ENCODE data around the gene RNLS.

RNLS gene

DNA sequence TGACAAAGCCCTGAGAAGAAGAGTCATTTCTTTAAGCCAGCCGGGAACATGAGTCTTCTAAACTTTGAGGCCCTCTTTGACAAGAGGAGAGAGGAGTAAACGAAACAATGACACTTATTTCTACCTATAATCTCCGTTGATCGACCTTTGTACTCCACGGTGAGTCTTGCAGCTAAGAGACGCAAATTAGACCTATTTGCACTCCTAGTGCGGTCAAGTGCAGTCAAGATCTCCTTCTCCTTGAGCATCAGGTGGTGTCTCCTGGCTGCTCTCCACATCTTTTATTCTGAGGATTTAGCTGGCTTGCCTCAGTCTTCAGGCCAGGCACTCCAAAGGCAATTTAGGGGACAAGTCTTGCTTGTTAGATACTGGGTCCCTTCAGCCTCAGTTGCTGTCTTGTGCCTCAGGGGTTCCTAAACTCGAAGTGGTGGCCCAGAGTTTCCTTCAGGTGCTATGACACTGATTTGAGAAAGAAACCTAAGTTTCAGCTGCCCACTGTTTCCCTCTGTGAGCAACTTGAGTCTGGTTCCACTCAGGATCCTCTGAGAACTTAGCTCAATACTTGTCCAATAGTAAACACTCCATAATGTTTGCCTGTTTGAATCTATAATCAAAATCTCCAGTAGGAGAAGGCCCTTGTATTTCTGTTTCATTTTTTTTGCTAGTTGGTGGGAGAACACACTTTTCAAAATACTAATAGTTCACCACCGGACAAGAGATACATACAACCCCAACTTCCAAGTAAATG is 312.9 kb downstream of the RNLS start:
- no peak overlapping the region for H3K4me3 ChIP-seq (replicated peaks in 1 of 2; ENCODE audit: low read depth in 2 of 2, low read length in 2 of 2)
- no peak for DNase-seq (ENCODE audit: low read depth in 2 of 2)
- no peak for TF ChIP-seq CTCF (IDR thresholded peaks at IDR 0.05; ENCODE audit: low read depth, low read length)

DNA sequence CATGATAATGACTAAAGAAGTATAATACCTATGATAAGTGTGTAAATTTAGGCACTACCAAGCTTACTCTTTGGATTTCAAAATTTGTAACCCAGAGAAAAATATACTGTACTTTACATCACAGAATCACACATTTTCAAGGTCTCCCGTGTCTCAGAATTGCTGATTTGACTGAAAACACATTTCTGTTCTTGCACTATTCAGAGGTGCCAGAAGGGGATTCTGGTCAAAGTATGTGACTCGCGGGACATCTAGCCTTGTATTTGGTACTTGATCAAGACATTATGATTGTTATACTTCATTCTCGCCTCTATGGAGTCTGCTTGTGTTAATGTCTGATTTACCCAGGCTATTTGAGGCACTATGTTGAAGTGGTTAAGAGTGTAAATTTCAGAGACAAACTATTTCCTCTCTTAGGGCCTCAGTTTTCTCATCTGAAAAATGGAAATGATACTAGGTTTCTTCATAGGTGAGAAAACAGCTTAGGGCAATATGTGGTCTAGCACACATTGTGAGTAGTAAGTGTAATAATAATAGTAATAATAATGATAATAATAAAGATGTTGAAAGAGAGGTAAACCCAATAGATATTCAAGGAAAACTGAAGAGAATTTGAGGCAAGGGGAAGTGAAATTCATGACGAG is 320.4 kb downstream of the RNLS start:
- no peak overlapping the region for H3K4me3 ChIP-seq (replicated peaks in 1 of 2; ENCODE audit: low read depth in 2 of 2, low read length in 2 of 2)
- DNase-seq (ENCODE audit: low read depth in 2 of 2), result no peak
- no peak for TF ChIP-seq CTCF (IDR thresholded peaks at IDR 0.05; ENCODE audit: low read depth, low read length)

DNA sequence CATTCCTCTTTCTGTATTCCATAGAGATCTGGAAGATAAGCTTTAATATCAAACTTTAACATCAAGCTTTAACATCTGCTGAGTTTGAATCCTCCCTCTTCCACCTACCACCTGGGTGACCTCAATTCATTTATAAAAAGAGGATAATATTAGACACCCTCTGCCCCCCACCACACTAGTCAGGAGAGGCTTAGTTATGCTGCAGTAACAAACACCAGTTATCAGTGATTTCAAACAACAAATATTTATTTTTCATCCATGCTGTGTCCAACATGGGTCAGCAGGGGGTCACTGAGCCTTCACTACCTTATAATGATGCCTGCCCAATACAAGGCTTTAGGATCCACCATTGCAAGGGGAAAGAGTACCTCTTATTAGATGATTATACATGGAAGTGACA is 322.0 kb downstream of the RNLS start:
- TF ChIP-seq CTCF (IDR thresholded peaks at IDR 0.05; ENCODE audit: low read depth, low read length), result no peak
- H3K4me3 ChIP-seq (replicated peaks in 1 of 2; ENCODE audit: low read depth in 2 of 2, low read length in 2 of 2), result no peak overlapping the region
- no peak for DNase-seq (ENCODE audit: low read depth in 2 of 2)

DNA sequence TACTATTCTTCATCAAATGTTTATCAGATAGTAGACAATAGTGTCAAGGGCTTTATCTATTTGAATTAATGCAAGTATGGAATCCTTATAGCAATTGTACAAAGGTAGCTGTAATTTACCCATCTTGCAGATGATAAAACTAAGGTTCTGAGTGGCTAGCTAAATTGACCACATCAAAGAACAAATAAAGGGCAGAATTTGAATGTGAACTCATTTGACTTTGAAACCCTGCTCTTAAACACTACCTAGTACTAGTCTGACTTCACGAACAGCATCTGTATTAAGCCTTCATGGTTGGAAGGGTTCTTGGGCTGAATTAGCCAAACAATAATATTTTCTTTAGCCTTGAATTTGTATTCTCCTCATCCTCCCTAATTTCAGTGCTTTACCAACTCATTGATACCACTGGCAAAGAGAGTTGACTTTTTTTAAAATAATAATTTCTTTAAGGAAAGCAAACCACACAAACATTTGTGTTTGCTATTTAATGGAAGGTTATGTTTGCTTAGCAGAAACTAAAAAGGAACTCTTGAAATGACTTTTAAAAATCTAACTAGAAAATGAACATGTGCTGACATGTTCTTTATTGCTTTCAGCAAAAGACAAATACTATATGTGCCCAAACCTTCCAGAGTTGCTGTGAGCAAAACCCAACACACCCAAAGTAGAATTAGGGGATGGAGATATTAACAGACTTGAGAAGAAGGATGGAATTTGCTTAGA is 322.6 kb downstream of the RNLS start:
- no peak for TF ChIP-seq CTCF (IDR thresholded peaks at IDR 0.05; ENCODE audit: low read depth, low read length)

DNA sequence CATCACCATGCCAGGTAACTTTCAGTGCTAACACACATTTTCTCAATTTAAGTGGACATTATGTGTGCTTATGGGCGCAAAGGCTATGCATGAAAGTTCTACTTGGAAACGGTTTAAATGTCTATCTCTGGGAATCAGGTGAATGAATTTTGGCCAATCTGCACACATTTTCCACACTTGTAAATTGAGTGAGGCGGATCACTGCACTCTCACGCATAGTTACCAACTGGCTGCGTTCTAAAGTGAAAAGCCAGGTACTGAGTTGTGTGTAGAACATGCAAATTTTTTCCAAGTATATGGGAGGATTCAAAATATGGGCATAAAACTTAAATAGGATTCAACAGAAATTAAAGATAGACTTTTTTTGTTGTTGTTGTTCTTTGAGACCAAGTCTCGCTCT is 323.7 kb downstream of the RNLS start:
- DNase-seq (ENCODE audit: low read depth in 2 of 2), result no peak
- TF ChIP-seq CTCF (IDR thresholded peaks at IDR 0.05; ENCODE audit: low read depth, low read length), result no peak
- no peak overlapping the region for H3K4me3 ChIP-seq (replicated peaks in 1 of 2; ENCODE audit: low read depth in 2 of 2, low read length in 2 of 2)

More for the DNA sequence above, 322.6 kb downstream of the RNLS start:
- DNase-seq (ENCODE audit: low read depth in 2 of 2), result no peak
- no peak overlapping the region for H3K4me3 ChIP-seq (replicated peaks in 1 of 2; ENCODE audit: low read depth in 2 of 2, low read length in 2 of 2)

GRCh38 chr10:88256886-88257285 is 326.2 kb downstream of the RNLS start:
- TF ChIP-seq CTCF (IDR thresholded peaks at IDR 0.05; ENCODE audit: low read depth, low read length), result no peak
- DNase-seq (ENCODE audit: low read depth in 2 of 2), result no peak
- H3K4me3 ChIP-seq (replicated peaks in 1 of 2; ENCODE audit: low read depth in 2 of 2, low read length in 2 of 2), result no peak overlapping the region
